CD14-positive monocyte (primary cell): Measurements from ENCODE around the gene PLEKHO1. TPM values are rescaled to one million over a fixed set of nuclear protein-coding genes. Genes with fewer than 3 reads are reported as not detected.

Experiments used
- DNase-seq, 3 donors: peaks; one replicate each; pipeline ENCODE4 v3.0.0-alpha.2; 2011 to 2022
- H2AFZ ChIP-seq: 2 replicates; pipeline ENCODE4 v1.6.0; 2012; ENCODE audit warnings: mild to moderate bottlenecking, low read depth, low read length, inconsistent platforms; ENCODE audit not compliant: insufficient read depth, poor library complexity, severe bottlenecking
- H3K27ac ChIP-seq, 2 donors: 1 replicate in 1 of 2; 2 replicates in 1 of 2; pipeline ENCODE4 v1.5.1; 2012 to 2013; ENCODE audit warnings: low read length in 2 of 2, control low read depth in 1 of 2, inconsistent platforms in 1 of 2, low read depth in 1 of 2, mild to moderate bottlenecking in 1 of 2
- H3K27me3 ChIP-seq, 2 donors: one replicate each; pipeline versions ENCODE4 v1.6.0 to v1.6.1; 2011 to 2013; ENCODE audit warnings: low read length in 2 of 2; ENCODE audit not compliant: control insufficient read depth in 2 of 2, insufficient read depth in 2 of 2
- H3K36me3 ChIP-seq, 2 donors: replicated peaks in 1 of 2; 1 replicate in 1 of 2; 2 replicates in 1 of 2; pipeline versions ENCODE4 v1.5.1 to v1.6.1; 2012 to 2013; ENCODE audit warnings: low read length in 2 of 2, control low read depth in 1 of 2, inconsistent platforms in 1 of 2, mild to moderate bottlenecking in 1 of 2; ENCODE audit not compliant: insufficient read depth in 2 of 2, control insufficient read depth in 1 of 2
- H3K4me1 ChIP-seq, 2 donors: 1 replicate in 1 of 2; 2 replicates in 1 of 2; pipeline versions ENCODE4 v1.5.1 to v1.6.1; 2012 to 2013; ENCODE audit warnings: low read length in 2 of 2, control low read depth in 1 of 2, inconsistent platforms in 1 of 2, mild to moderate bottlenecking in 1 of 2, moderate library complexity in 1 of 2; ENCODE audit not compliant: insufficient read depth in 2 of 2, control insufficient read depth in 1 of 2
- H3K4me2 ChIP-seq: replicated peaks from 2 replicates; pipeline ENCODE3; 2012; ENCODE audit warnings: low read length, moderate library complexity, mild to moderate bottlenecking; ENCODE audit not compliant: poor library complexity, severe bottlenecking; ENCODE audit errors: extremely low read depth
- H3K4me3 ChIP-seq, 3 experiments: fragments of 200-600 bp in 1 of 3; sonication (generic) in 1 of 3; replicated peaks in 1 of 3; 1 replicate in 2 of 3; 2 replicates in 1 of 3; pipeline ENCODE4 v1.5.1; 2011 to 2013; ENCODE audit warnings: low read length in 3 of 3, mild to moderate bottlenecking in 3 of 3, control low read depth in 2 of 3, low read depth in 2 of 3, inconsistent platforms in 1 of 3, moderate library complexity in 1 of 3
- H3K79me2 ChIP-seq: 2 replicates; pipeline ENCODE4 v1.6.0; 2012; ENCODE audit warnings: mild to moderate bottlenecking, control low read depth, inconsistent platforms, low read length, moderate library complexity; ENCODE audit not compliant: insufficient read depth
- H3K9ac ChIP-seq: 2 replicates; pipeline ENCODE4 v1.6.0; 2017; ENCODE audit warnings: low read length, mild to moderate bottlenecking; ENCODE audit not compliant: insufficient read depth, poor library complexity, severe bottlenecking
- H3K9me3 ChIP-seq, 2 donors: replicated peaks in 1 of 2; 1 replicate in 1 of 2; 2 replicates in 1 of 2; pipeline versions ENCODE4 v1.5.1 to v1.6.1; 2012 to 2013; ENCODE audit warnings: low read length in 2 of 2, control low read depth in 1 of 2; ENCODE audit not compliant: control insufficient read depth in 1 of 2, insufficient read depth in 1 of 2
- H4K20me1 ChIP-seq: 2 replicates; pipeline ENCODE4 v1.6.0; 2012; ENCODE audit warnings: mild to moderate bottlenecking, low read length, control low read depth, moderate library complexity; ENCODE audit not compliant: insufficient read depth
- H3K27ac Mint-ChIP-seq, 7 donors: one replicate each; pipeline ENCODE4 v1.8.0; 2020; ENCODE audit warnings: mild to moderate bottlenecking in 7 of 7, mixed read lengths in 7 of 7, moderate library complexity in 6 of 7, inconsistent platforms in 2 of 7
- H3K27me3 Mint-ChIP-seq, 3 donors: one replicate each; pipeline ENCODE4 v1.8.0; 2021 to 2022; ENCODE audit warnings: low read depth in 3 of 3, mild to moderate bottlenecking in 3 of 3, mixed read lengths in 3 of 3, moderate library complexity in 3 of 3, inconsistent platforms in 1 of 3
- H3K36me3 Mint-ChIP-seq, 2 donors: one replicate each; pipeline ENCODE4 v1.8.0; 2020; ENCODE audit warnings: mixed read lengths in 2 of 2, inconsistent platforms in 1 of 2, mild to moderate bottlenecking in 1 of 2
- H3K4me1 Mint-ChIP-seq: one replicate; pipeline ENCODE4 v1.8.0; 2020; ENCODE audit warnings: mild to moderate bottlenecking, mixed read lengths
- H3K4me3 Mint-ChIP-seq, 2 donors: one replicate each; pipeline ENCODE4 v1.8.0; 2020; ENCODE audit warnings: mild to moderate bottlenecking in 2 of 2, mixed read lengths in 2 of 2, moderate library complexity in 1 of 2
- H3K9me3 Mint-ChIP-seq, 7 donors: one replicate each; pipeline ENCODE4 v1.8.0; 2020 to 2022; ENCODE audit warnings: mixed read lengths in 7 of 7, mild to moderate bottlenecking in 6 of 7, moderate library complexity in 6 of 7, inconsistent platforms in 2 of 7
- WGBS: methylation state at CpG from one replicate; pipeline ENCODE4 v1.1.5; 2013; ENCODE audit warnings: missing lambda C conversion rate; ENCODE audit not compliant: insufficient coverage; 5-methylcytosine and 5-hydroxymethylcytosine counted together
- intact Hi-C, 2 donors: fragments of 100-400 bp; cut with micrococcal nuclease; formaldehyde crosslinking; loops; one replicate each; pipeline versions ENCODE4 v1.15.0 to v1.15.1; 2023
- polyA plus RNA-seq, 3 donors: library from polyadenylated mRNA; depleted of rRNA in 1 of 3; unstranded in 2 of 3; stranded (reverse) in 1 of 3; fragments of 300-500 nt in 2 of 3; fragments of >200 nt in 1 of 3; fragmentation: Illumina TruSeq in 2 of 3; gene quantifications; 1 replicate in 2 of 3; 2 replicates in 1 of 3; pipeline ENCODE4 v1.2.3, GENCODE V29; 2012 to 2021
- TF ChIP-seq, protein P1 (sequence below): fragments of 200-600 bp; IDR thresholded peaks from one replicate; pipeline ENCODE4 v1.8.0; 2022; ENCODE audit warnings: antibody characterized with exemption, mild to moderate bottlenecking

Gene PLEKHO1
- polyA plus RNA-seq, 3 donors, result 87.2 to 170 (median 110) TPM

GRCh38 chr1:150127464-150127863 is 22.3 kb upstream of the PLEKHO1 start:
- Mint-ChIP-seq H3K27ac (peak overlapping the region in 1 of 7 donors; percentile 45), H3K9me3 (no peaks in the 10 kb centered on the region), H3K4me3 (no peak overlapping the region), H3K4me1 (peaks cover 2% of the 10 kb centered on the region), H3K36me3 (peaks cover 22 to 36% of the 10 kb centered on the region in 2 donors), H3K27me3 (no peaks in the 10 kb centered on the region)
- DNase-seq, result no peak
- no peaks in the 10 kb centered on the region for H3K4me1 ChIP-seq
- H3K4me3 ChIP-seq, result no peak overlapping the region
- H4K20me1 ChIP-seq, result no peaks in the 10 kb centered on the region
- H3K9ac ChIP-seq, result no peak overlapping the region
- no peaks in the 10 kb centered on the region for H3K27me3 ChIP-seq
- H3K79me2 ChIP-seq, result no peaks in the 10 kb centered on the region
- peaks cover 0 to 8% of the 10 kb centered on the region in 2 donors for H3K36me3 ChIP-seq
- intact Hi-C loops, result no loop called here
- no peak overlapping the region for H3K27ac ChIP-seq
- TF ChIP-seq, protein P1, sequence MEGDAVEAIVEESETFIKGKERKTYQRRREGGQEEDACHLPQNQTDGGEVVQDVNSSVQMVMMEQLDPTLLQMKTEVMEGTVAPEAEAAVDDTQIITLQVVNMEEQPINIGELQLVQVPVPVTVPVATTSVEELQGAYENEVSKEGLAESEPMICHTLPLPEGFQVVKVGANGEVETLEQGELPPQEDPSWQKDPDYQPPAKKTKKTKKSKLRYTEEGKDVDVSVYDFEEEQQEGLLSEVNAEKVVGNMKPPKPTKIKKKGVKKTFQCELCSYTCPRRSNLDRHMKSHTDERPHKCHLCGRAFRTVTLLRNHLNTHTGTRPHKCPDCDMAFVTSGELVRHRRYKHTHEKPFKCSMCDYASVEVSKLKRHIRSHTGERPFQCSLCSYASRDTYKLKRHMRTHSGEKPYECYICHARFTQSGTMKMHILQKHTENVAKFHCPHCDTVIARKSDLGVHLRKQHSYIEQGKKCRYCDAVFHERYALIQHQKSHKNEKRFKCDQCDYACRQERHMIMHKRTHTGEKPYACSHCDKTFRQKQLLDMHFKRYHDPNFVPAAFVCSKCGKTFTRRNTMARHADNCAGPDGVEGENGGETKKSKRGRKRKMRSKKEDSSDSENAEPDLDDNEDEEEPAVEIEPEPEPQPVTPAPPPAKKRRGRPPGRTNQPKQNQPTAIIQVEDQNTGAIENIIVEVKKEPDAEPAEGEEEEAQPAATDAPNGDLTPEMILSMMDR, result no peak
- no peak overlapping the region for H2AFZ ChIP-seq
- no peak overlapping the region for H3K4me2 ChIP-seq
- no peaks in the 10 kb centered on the region for H3K9me3 ChIP-seq

DNA sequence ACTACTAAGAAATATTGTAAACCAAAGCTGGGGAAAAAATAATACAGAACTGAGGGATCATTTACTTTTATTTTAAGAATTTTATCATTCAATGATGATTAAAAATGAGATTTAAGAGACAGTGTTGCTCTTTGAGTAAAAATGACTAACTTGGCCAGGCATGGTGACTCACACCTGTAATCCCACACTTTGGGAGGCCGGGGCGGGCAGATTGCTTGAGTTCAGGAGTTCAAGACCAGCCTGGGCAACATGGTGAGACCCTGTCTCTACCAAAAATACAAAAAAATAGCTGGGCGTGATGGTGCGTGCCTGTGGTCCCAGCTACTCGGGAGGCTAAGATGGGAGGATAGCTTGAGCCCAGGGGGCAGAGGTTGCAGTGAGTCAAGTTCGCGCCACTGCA is 21.8 kb upstream of the PLEKHO1 start:
- DNase-seq, result no peak
- no peak overlapping the region for H3K4me2 ChIP-seq

More for the DNA sequence above, 21.8 kb upstream of the PLEKHO1 start:
- no peaks in the 10 kb centered on the region for H3K9me3 ChIP-seq
- peaks cover 21 to 34% of the 10 kb centered on the region in 2 donors for H3K36me3 Mint-ChIP-seq
- H3K4me3 ChIP-seq, result no peak overlapping the region
- H3K27me3 ChIP-seq, result no peaks in the 10 kb centered on the region
- no peaks in the 10 kb centered on the region for H3K9me3 Mint-ChIP-seq
- no peak overlapping the region for H2AFZ ChIP-seq
- H3K27me3 Mint-ChIP-seq, result no peaks in the 10 kb centered on the region
- H3K27ac ChIP-seq, result no peak overlapping the region
- intact Hi-C loops, result no loop called here
- no peak overlapping the region for H3K9ac ChIP-seq
- no peak overlapping the region for H3K4me3 Mint-ChIP-seq
- TF ChIP-seq, protein P1, result no peak
- peaks cover 0 to 7% of the 10 kb centered on the region in 2 donors for H3K36me3 ChIP-seq
- H3K79me2 ChIP-seq, result no peaks in the 10 kb centered on the region
- peaks cover 2% of the 10 kb centered on the region for H3K4me1 Mint-ChIP-seq
- 100% methylated on average over 2 of the region's 7 CpGs for WGBS
- peak overlapping the region in 1 of 7 donors; percentile 58 for H3K27ac Mint-ChIP-seq
- H4K20me1 ChIP-seq, result no peaks in the 10 kb centered on the region
- H3K4me1 ChIP-seq, result no peaks in the 10 kb centered on the region
